H9 (cell line): ENCODE measurements around the gene KCNE1. TPM values are rescaled to one million over a fixed set of nuclear protein-coding genes. Genes with fewer than 3 reads are reported as not detected.

Source experiments
- DNase-seq: peaks from one replicate; pipeline ENCODE4 v3.0.0-alpha.2; 2017
- H2AFZ ChIP-seq: one replicate; pipeline ENCODE4 v1.6.1; 2013; ENCODE audit warnings: mild to moderate bottlenecking, low read length, control low read depth, moderate library complexity
- H2AK5ac ChIP-seq: 2 replicates; pipeline ENCODE4 v1.6.1; 2013; ENCODE audit warnings: low read length, control low read depth, mixed read lengths; ENCODE audit not compliant: insufficient read length
- H2BK120ac ChIP-seq: one replicate; pipeline ENCODE4 v1.6.1; 2013; ENCODE audit warnings: low read depth, mild to moderate bottlenecking, low read length, control low read depth, inconsistent platforms; ENCODE audit not compliant: poor library complexity, severe bottlenecking
- H2BK12ac ChIP-seq: 2 replicates; pipeline ENCODE4 v1.6.1; 2013; ENCODE audit warnings: low read length, control low read depth, mixed read lengths, low read depth; ENCODE audit not compliant: insufficient read length
- H2BK15ac ChIP-seq: 2 replicates; pipeline ENCODE4 v1.6.1; 2013; ENCODE audit warnings: low read depth, low read length, control low read depth
- H2BK20ac ChIP-seq: one replicate; pipeline ENCODE4 v1.6.1; 2013; ENCODE audit warnings: low read depth, mild to moderate bottlenecking, low read length, control low read depth, inconsistent platforms; ENCODE audit not compliant: poor library complexity, severe bottlenecking
- H2BK5ac ChIP-seq: 2 replicates; pipeline ENCODE4 v1.6.1; 2013; ENCODE audit warnings: low read length, control low read depth, mixed read lengths; ENCODE audit not compliant: insufficient read length
- H3K14ac ChIP-seq: 2 replicates; pipeline ENCODE4 v1.6.1; 2013; ENCODE audit warnings: low read length, control low read depth; ENCODE audit not compliant: insufficient read depth
- H3K18ac ChIP-seq: 2 replicates; pipeline ENCODE4 v1.6.1; 2013; ENCODE audit warnings: low read depth, mild to moderate bottlenecking, mixed read lengths, low read length, control low read depth; ENCODE audit not compliant: insufficient read length
- H3K23ac ChIP-seq: 2 replicates; pipeline ENCODE4 v1.6.1; 2013; ENCODE audit warnings: low read length, control low read depth, mixed read lengths, low read depth; ENCODE audit not compliant: insufficient read length
- H3K23me2 ChIP-seq: 2 replicates; pipeline ENCODE4 v1.6.1; 2013; ENCODE audit warnings: low read depth, mild to moderate bottlenecking, mixed read lengths, low read length, control low read depth; ENCODE audit not compliant: insufficient read length, poor library complexity, severe bottlenecking
- H3K27ac ChIP-seq: 2 replicates; pipeline ENCODE4 v1.5.1; 2013; ENCODE audit warnings: low read length, control low read depth, mixed read lengths, low read depth; ENCODE audit not compliant: insufficient read length
- H3K27me3 ChIP-seq: 2 replicates; pipeline ENCODE4 v1.6.1; 2013; ENCODE audit warnings: low read length, control low read depth, inconsistent platforms; ENCODE audit not compliant: insufficient read depth
- H3K4ac ChIP-seq: 2 replicates; pipeline ENCODE4 v1.6.1; 2013; ENCODE audit warnings: low read depth, mild to moderate bottlenecking, control low read depth, inconsistent platforms, low read length, moderate library complexity
- H3K4me1 ChIP-seq: 2 replicates; pipeline ENCODE4 v1.6.1; 2013; ENCODE audit warnings: low read length, control low read depth, inconsistent platforms; ENCODE audit not compliant: insufficient read depth
- H3K4me2 ChIP-seq: 2 replicates; pipeline ENCODE4 v1.6.1; 2013; ENCODE audit warnings: low read length, control low read depth, mixed read lengths; ENCODE audit not compliant: insufficient read length, insufficient read depth
- H3K56ac ChIP-seq: 2 replicates; pipeline ENCODE4 v1.6.1; 2013; ENCODE audit warnings: low read depth, mild to moderate bottlenecking, mixed read lengths, low read length, control low read depth; ENCODE audit not compliant: insufficient read length
- H3K79me1 ChIP-seq: 2 replicates; pipeline ENCODE4 v1.6.1; 2013; ENCODE audit warnings: low read depth, mild to moderate bottlenecking, moderate library complexity, low read length, control low read depth, inconsistent platforms; ENCODE audit not compliant: insufficient read depth, poor library complexity, severe bottlenecking
- H3K79me2 ChIP-seq: 2 replicates; pipeline ENCODE4 v1.6.1; 2013; ENCODE audit warnings: low read length, control low read depth, inconsistent platforms; ENCODE audit not compliant: insufficient read depth
- H3K9ac ChIP-seq: 2 replicates; pipeline ENCODE4 v1.6.1; 2013; ENCODE audit warnings: low read length, control low read depth, mixed read lengths; ENCODE audit not compliant: insufficient read length; ENCODE audit errors: extremely low read depth
- H3K9me3 ChIP-seq: one replicate; pipeline ENCODE4 v1.6.1; 2013; ENCODE audit warnings: low read depth, low read length, inconsistent platforms; ENCODE audit not compliant: control insufficient read depth
- H3T11ph ChIP-seq: one replicate; pipeline ENCODE4 v1.6.1; 2013; ENCODE audit warnings: mild to moderate bottlenecking, low read length, control low read depth, inconsistent platforms
- H4K20me1 ChIP-seq: one replicate; pipeline ENCODE4 v1.6.1; 2013; ENCODE audit not compliant: control insufficient read depth, insufficient read length, insufficient read depth
- H4K5ac ChIP-seq: 2 replicates; pipeline ENCODE4 v1.6.1; 2013; ENCODE audit warnings: low read depth, mild to moderate bottlenecking, mixed read lengths, low read length, control low read depth; ENCODE audit not compliant: insufficient read length
- H4K8ac ChIP-seq: replicated peaks from 2 replicates; pipeline ENCODE4 v1.6.1; 2013; ENCODE audit warnings: low read length, control low read depth, mixed read lengths, low read depth; ENCODE audit not compliant: insufficient read length
- H4K91ac ChIP-seq: 2 replicates; pipeline ENCODE4 v1.6.1; 2013; ENCODE audit warnings: low read depth, mild to moderate bottlenecking, moderate library complexity, mixed read lengths, low read length, control low read depth; ENCODE audit not compliant: insufficient read length
- H3K27ac Mint-ChIP-seq, 3 experiments: 2 replicates in 2 of 3; 3 replicates in 1 of 3; pipeline ENCODE4 v1.8.0; 2020 to 2021; ENCODE audit warnings: mixed read lengths in 3 of 3, mild to moderate bottlenecking in 1 of 3, moderate library complexity in 1 of 3
- H3K27me3 Mint-ChIP-seq: 2 replicates; pipeline ENCODE4 v1.8.0; 2021; ENCODE audit warnings: low read depth, mild to moderate bottlenecking, moderate library complexity, mixed read lengths
- H3K36me3 Mint-ChIP-seq, 3 experiments: 2 replicates in 2 of 3; 3 replicates in 1 of 3; pipeline ENCODE4 v1.8.0; 2020 to 2021; ENCODE audit warnings: low read depth in 3 of 3, mixed read lengths in 3 of 3; ENCODE audit not compliant: insufficient read depth in 1 of 3
- H3K4me1 Mint-ChIP-seq, 2 experiments: 2 replicates each; pipeline ENCODE4 v1.8.0; 2020; ENCODE audit warnings: mixed read lengths in 2 of 2
- H3K4me3 Mint-ChIP-seq, 2 experiments: 2 replicates in 1 of 2; 3 replicates in 1 of 2; pipeline ENCODE4 v1.8.0; 2020 to 2021; ENCODE audit warnings: mild to moderate bottlenecking in 2 of 2, mixed read lengths in 2 of 2, moderate library complexity in 1 of 2
- H3K9me3 Mint-ChIP-seq, 2 experiments: 2 replicates in 1 of 2; 3 replicates in 1 of 2; pipeline ENCODE4 v1.8.0; 2020; ENCODE audit warnings: mild to moderate bottlenecking in 2 of 2, mixed read lengths in 2 of 2, moderate library complexity in 1 of 2
- total RNA-seq: library from RNA; stranded (reverse); gene quantifications from 2 replicates; pipeline ENCODE4 v1.2.1, GENCODE V29; 2021
- TF ChIP-seq, protein P1 (sequence below): fragments of 200-600 bp; sonication (generic); conservative IDR thresholded peaks from 3 replicates; pipeline ENCODE4 v1.8.0; 2021; ENCODE audit warnings: antibody characterized with exemption, mild to moderate bottlenecking

Gene KCNE1
- total RNA-seq, 1 experiment from 2014 or later = 0.28 TPM

DNA sequence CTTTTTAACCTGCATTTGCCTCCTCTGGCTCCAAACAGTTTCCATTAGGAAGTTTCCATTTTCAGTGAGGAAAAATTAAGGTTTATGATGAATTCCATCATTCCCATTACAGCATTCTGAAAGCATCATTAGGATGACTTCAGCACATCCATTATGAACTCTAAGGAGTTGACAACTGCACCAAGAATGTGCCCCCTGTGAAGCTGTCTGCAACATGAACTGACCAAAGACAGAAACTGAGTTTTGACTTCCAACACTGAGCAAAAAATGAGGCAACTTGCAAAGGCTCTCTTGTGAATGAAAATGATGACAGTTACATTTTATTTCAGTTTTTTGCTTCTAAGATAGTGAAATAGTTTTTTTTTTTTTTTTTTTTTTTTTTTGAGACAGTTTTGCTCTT, 18.3 kb upstream of the KCNE1 start:
- no peaks in the 10 kb centered on the region for H3K9me3 ChIP-seq
- no peaks in the 10 kb centered on the region for H3K23me2 ChIP-seq
- peaks cover 0 to 2% of the 10 kb centered on the region in 2 experiments; a peak in 3 of 5 replicates for H3K9me3 Mint-ChIP-seq
- H3K27me3 ChIP-seq = no peaks in the 10 kb centered on the region
- H3K56ac ChIP-seq = no peak overlapping the region
- H3T11ph ChIP-seq = no peak overlapping the region
- H2BK5ac ChIP-seq = no peak overlapping the region
- no peak overlapping the region for H2BK15ac ChIP-seq
- no peak overlapping the region for H2BK20ac ChIP-seq
- H3K27me3 Mint-ChIP-seq = peaks cover 3% of the 10 kb centered on the region
- H3K27ac ChIP-seq = no peak overlapping the region
- H2AK5ac ChIP-seq = no peak overlapping the region
- H3K79me2 ChIP-seq = no peaks in the 10 kb centered on the region
- no peak overlapping the region for H4K91ac ChIP-seq
- H3K9ac ChIP-seq = no peak overlapping the region
- H3K4me3 Mint-ChIP-seq = no peak overlapping the region
- H3K4me2 ChIP-seq = no peak overlapping the region
- H3K79me1 ChIP-seq = no peaks in the 10 kb centered on the region
- no peak overlapping the region for H2BK12ac ChIP-seq
- no peaks in the 10 kb centered on the region for H4K20me1 ChIP-seq
- peaks cover 25 to 29% of the 10 kb centered on the region in 2 experiments for H3K4me1 Mint-ChIP-seq
- H3K23ac ChIP-seq = no peak overlapping the region
- no peaks in the 10 kb centered on the region; the same call in 1 of the 2 replicates for H3K4me1 ChIP-seq
- no peak overlapping the region for H3K27ac Mint-ChIP-seq
- no peak overlapping the region for H3K18ac ChIP-seq
- H4K5ac ChIP-seq = no peak overlapping the region
- H3K14ac ChIP-seq = no peak overlapping the region
- H3K36me3 Mint-ChIP-seq = no peaks in the 10 kb centered on the region; a peak in 1 of 7 replicates
- TF ChIP-seq, protein P1, sequence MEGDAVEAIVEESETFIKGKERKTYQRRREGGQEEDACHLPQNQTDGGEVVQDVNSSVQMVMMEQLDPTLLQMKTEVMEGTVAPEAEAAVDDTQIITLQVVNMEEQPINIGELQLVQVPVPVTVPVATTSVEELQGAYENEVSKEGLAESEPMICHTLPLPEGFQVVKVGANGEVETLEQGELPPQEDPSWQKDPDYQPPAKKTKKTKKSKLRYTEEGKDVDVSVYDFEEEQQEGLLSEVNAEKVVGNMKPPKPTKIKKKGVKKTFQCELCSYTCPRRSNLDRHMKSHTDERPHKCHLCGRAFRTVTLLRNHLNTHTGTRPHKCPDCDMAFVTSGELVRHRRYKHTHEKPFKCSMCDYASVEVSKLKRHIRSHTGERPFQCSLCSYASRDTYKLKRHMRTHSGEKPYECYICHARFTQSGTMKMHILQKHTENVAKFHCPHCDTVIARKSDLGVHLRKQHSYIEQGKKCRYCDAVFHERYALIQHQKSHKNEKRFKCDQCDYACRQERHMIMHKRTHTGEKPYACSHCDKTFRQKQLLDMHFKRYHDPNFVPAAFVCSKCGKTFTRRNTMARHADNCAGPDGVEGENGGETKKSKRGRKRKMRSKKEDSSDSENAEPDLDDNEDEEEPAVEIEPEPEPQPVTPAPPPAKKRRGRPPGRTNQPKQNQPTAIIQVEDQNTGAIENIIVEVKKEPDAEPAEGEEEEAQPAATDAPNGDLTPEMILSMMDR = no peak
- no peak overlapping the region for H4K8ac ChIP-seq
- H2BK120ac ChIP-seq = no peak overlapping the region
- no peak for DNase-seq
- H2AFZ ChIP-seq = no peak overlapping the region
- H3K4ac ChIP-seq = no peak overlapping the region
